ENCODE results near the gene DNER.

Gene DNER

GRCh38 chr2:229410264-229410663 is 304.1 kb downstream of the DNER start:
- no peak overlapping the region for H2AFZ ChIP-seq
- H3K4me2 ChIP-seq (ENCODE audit: low read length): no peak overlapping the region
- TF ChIP-seq CTCF (IDR thresholded peaks at IDR 0.05): no peak
- no peaks in the 10 kb centered on the region for H3K79me2 ChIP-seq
- no peaks in the 10 kb centered on the region for H3K9me3 ChIP-seq (ENCODE audit: control insufficient read depth, low read length)
- no peak overlapping the region for H3K27ac ChIP-seq
- no peaks in the 10 kb centered on the region for H3K36me3 ChIP-seq (ENCODE audit: control insufficient read depth, insufficient read depth, low read length)
- no peak overlapping the region for H3K4me3 ChIP-seq (ENCODE audit: low read depth, low read length)
- no peaks in the 10 kb centered on the region for H3K4me1 ChIP-seq
- H3K9ac ChIP-seq: no peak overlapping the region
- H3K27me3 ChIP-seq (ENCODE audit: control insufficient read depth, insufficient read depth, low read length): no peaks in the 10 kb centered on the region

- no peaks in the 10 kb centered on the region for H3K27me3 ChIP-seq (ENCODE audit: control insufficient read depth, insufficient read depth, low read length)
- H3K9ac ChIP-seq: no peak overlapping the region
- H3K27ac ChIP-seq: no peak overlapping the region
- TF ChIP-seq CTCF (IDR thresholded peaks at IDR 0.05): no peak
- no peaks in the 10 kb centered on the region for H3K79me2 ChIP-seq
- H3K9me3 ChIP-seq (ENCODE audit: control insufficient read depth, low read length): no peaks in the 10 kb centered on the region
- H3K36me3 ChIP-seq (ENCODE audit: control insufficient read depth, insufficient read depth, low read length): no peaks in the 10 kb centered on the region
- no peak overlapping the region for H2AFZ ChIP-seq
- H3K4me3 ChIP-seq (ENCODE audit: low read depth, low read length): no peak overlapping the region
- no peaks in the 10 kb centered on the region for H3K4me1 ChIP-seq
- H3K4me2 ChIP-seq (ENCODE audit: low read length): no peak overlapping the region
Measured at GRCh38 chr2:229409751-229410181, 304.6 kb downstream of the DNER start.

GRCh38 chr2:229408962-229409361 is 305.4 kb downstream of the DNER start:
- H3K9me3 ChIP-seq (ENCODE audit: control insufficient read depth, low read length): no peaks in the 10 kb centered on the region
- no peaks in the 10 kb centered on the region for H3K27me3 ChIP-seq (ENCODE audit: control insufficient read depth, insufficient read depth, low read length)
- no peak overlapping the region for H3K9ac ChIP-seq
- H3K4me2 ChIP-seq (ENCODE audit: low read length): no peak overlapping the region
- H2AFZ ChIP-seq: no peak overlapping the region
- no peak for TF ChIP-seq CTCF (IDR thresholded peaks at IDR 0.05)
- no peak overlapping the region for H3K27ac ChIP-seq
- H3K36me3 ChIP-seq (ENCODE audit: control insufficient read depth, insufficient read depth, low read length): no peaks in the 10 kb centered on the region
- no peak overlapping the region for H3K4me3 ChIP-seq (ENCODE audit: low read depth, low read length)
- H3K79me2 ChIP-seq: no peaks in the 10 kb centered on the region
- H3K4me1 ChIP-seq: no peaks in the 10 kb centered on the region

GRCh38 chr2:229408356-229408755 is 306.0 kb downstream of the DNER start:
- Histone ChIP-seq H2AFZ (no peak overlapping the region), H3K36me3 (ENCODE audit: control insufficient read depth, insufficient read depth, low read length) (no peaks in the 10 kb centered on the region), H3K27me3 (ENCODE audit: control insufficient read depth, insufficient read depth, low read length) (no peaks in the 10 kb centered on the region), H3K4me2 (ENCODE audit: low read length) (no peak overlapping the region), H3K79me2 (no peaks in the 10 kb centered on the region), H3K4me3 (ENCODE audit: low read depth, low read length) (no peak overlapping the region), H3K4me1 (no peaks in the 10 kb centered on the region), H3K27ac (no peak overlapping the region), H3K9ac (no peak overlapping the region), H3K9me3 (ENCODE audit: control insufficient read depth, low read length) (no peaks in the 10 kb centered on the region)
- no peak for TF ChIP-seq CTCF (IDR thresholded peaks at IDR 0.05)

GRCh38 chr2:229407170-229407569 is 307.2 kb downstream of the DNER start:
- Histone ChIP-seq H3K27ac (no peak overlapping the region), H2AFZ (no peak overlapping the region), H3K4me2 (ENCODE audit: low read length) (no peak overlapping the region), H3K4me1 (no peaks in the 10 kb centered on the region), H3K36me3 (ENCODE audit: control insufficient read depth, insufficient read depth, low read length) (no peaks in the 10 kb centered on the region), H3K79me2 (no peaks in the 10 kb centered on the region), H3K9ac (no peak overlapping the region), H3K9me3 (ENCODE audit: control insufficient read depth, low read length) (no peaks in the 10 kb centered on the region), H3K27me3 (ENCODE audit: control insufficient read depth, insufficient read depth, low read length) (no peaks in the 10 kb centered on the region), H3K4me3 (ENCODE audit: low read depth, low read length) (no peak overlapping the region)
- TF ChIP-seq CTCF (IDR thresholded peaks at IDR 0.05): no peak
